Motor neuron (in vitro differentiated cells): ENCODE data around the gene PPP2R2C. TPM values are rescaled to one million over a fixed set of nuclear protein-coding genes. Genes with fewer than 3 reads are reported as not detected.
A peak's percentile ranks its signal among the peaks of the same experiment; 100 is the strongest.

ENCODE experiments used
- ATAC-seq, 8 experiments: fragments of 200-7000 bp; cut with Tn5 transposase; replicated peaks in 6 of 8; 2 replicates each; pipeline ENCODE4 v1.8.0; 2021; ENCODE audit warnings: mild to moderate bottlenecking in 8 of 8, moderate library complexity in 8 of 8
- H3K27ac ChIP-seq, 2 donors: fragments of 250-450 bp; sonication (Bioruptor Pico); 2 replicates each; pipeline ENCODE4 v1.9.0; 2021; ENCODE audit warnings: antibody characterized with exemption in 2 of 2, mild to moderate bottlenecking in 2 of 2, moderate library complexity in 1 of 2
- H3K4me1 ChIP-seq, 2 donors: fragments of 250-450 bp; sonication (Bioruptor Pico); replicated peaks in 1 of 2; 2 replicates each; pipeline ENCODE4 v1.6.1; 2021; ENCODE audit warnings: antibody characterized with exemption in 2 of 2, mild to moderate bottlenecking in 2 of 2, moderate library complexity in 1 of 2
- H3K4me3 ChIP-seq, 5 donors: fragments of 250-450 bp; sonication (Bioruptor Pico); 2 replicates each; pipeline ENCODE4 v1.9.0; 2021; ENCODE audit warnings: antibody characterized with exemption in 5 of 5, mild to moderate bottlenecking in 5 of 5, moderate library complexity in 4 of 5
- WGBS, 10 experiments: fragments of 450-650 bp; shearing (Covaris generic); methylation state at CpG; one replicate each; pipeline ENCODE4 v1.0.0; 2022; 5-methylcytosine and 5-hydroxymethylcytosine counted together
- in situ Hi-C, 9 experiments: fragments of 400-800 bp; cut with MboI; loops; one replicate each; pipeline ENCODE4 v1.15.0; 2021; ENCODE audit warnings: low sequenced_read_pairs in 9 of 9, low pct_unique_long_range_greater_than_20kb in 2 of 9; ENCODE audit not compliant: unreplicated experiment in 9 of 9
- total RNA-seq, 8 experiments: library from RNA; unstranded; fragments of 300-600 nt; gene quantifications; 2 replicates each; pipeline versions ENCODE4 v1.2.3 to v1.2.4, GENCODE V29; 2022

PPP2R2C gene
- total RNA-seq, 8 experiments from 2014 or later = 0.24 to 32.4 (median 4.9) TPM

- Histone ChIP-seq H3K4me3 (no peak overlapping the region), H3K27ac (no peak overlapping the region), H3K4me1 (peaks cover 19 to 24% of the 10 kb centered on the region in 2 donors)
- ATAC-seq = peak; percentile 31 to 92 (median 70)
- 21 to 59% (median 37%) methylated on average over 3 to 5 of the region's 24 CpGs; no CpG with 5 or more reads in 7 of the 10 experiments for WGBS, 10 experiments
- in situ Hi-C loops = no loop called here
Observed at GRCh38 chr4:6379767-6380745, 92.4 kb downstream of the PPP2R2C start.

DNA sequence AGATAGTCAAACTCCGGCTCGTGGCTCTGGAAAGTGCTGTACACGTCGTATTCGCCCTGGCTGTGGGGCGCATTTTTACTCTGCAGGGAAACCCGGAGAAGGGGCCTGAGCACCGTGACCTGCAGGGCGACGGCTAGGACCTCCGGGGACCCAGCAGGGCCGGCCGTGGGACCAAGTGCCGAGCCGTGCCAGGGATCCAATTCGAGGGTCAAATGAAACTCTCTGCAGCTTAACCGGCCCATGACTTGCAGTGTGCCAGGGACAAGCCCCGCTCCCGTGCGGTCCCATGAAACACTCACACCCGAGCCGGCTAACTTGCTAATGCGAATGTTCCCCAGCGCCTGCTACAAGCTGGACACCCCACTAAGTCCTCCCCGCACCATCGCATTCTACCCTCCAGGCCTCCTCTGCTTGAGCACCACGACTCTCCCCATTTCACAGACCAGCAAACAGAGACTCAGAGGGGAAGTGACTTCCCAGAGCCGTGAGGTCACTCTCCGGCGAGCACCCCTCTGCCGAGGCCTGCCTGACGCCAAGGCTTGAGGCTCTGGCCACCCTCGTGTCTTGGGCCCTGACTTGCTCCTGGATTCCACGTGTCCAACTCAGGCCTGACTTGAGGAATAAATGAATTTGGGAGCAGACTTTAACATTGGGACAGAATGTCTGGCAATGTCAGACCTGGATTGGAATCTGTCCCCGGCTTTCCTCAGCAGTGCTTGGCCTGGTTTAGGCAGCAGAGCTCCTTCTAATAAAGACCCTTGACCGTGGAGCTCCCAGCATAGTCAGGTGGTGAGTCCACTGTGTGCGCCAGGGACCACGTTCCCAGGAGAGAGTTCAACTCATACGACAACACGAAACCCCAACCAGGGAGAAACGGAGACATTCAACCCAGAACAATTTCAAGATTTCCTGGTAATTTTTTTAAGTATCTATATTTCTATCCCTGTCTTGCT is 93.6 kb downstream of the PPP2R2C start:
- WGBS, 10 experiments = 64 to 100% (median 83%) methylated on average over 3 to 17 of the region's 41 CpGs; no CpG with 5 or more reads in 1 of the 10 experiments
- Histone ChIP-seq H3K4me3 (no peak overlapping the region), H3K27ac (no peak overlapping the region), H3K4me1 (peaks cover 7 to 24% of the 10 kb centered on the region in 2 donors)
- in situ Hi-C loops = no loop called here
- ATAC-seq = no peak

- WGBS, 10 experiments = 54 to 91% (median 78%) methylated on average over 3 to 13 of the region's 25 CpGs; no CpG with 5 or more reads in 6 of the 10 experiments
- no peak overlapping the region for H3K4me3 ChIP-seq
- no peak for ATAC-seq
- peaks cover 6 to 23% of the 10 kb centered on the region in 2 donors for H3K4me1 ChIP-seq
- in situ Hi-C loops = no loop called here
- no peak overlapping the region for H3K27ac ChIP-seq
Observed at GRCh38 chr4:6377626-6378492, 94.6 kb downstream of the PPP2R2C start.

DNA sequence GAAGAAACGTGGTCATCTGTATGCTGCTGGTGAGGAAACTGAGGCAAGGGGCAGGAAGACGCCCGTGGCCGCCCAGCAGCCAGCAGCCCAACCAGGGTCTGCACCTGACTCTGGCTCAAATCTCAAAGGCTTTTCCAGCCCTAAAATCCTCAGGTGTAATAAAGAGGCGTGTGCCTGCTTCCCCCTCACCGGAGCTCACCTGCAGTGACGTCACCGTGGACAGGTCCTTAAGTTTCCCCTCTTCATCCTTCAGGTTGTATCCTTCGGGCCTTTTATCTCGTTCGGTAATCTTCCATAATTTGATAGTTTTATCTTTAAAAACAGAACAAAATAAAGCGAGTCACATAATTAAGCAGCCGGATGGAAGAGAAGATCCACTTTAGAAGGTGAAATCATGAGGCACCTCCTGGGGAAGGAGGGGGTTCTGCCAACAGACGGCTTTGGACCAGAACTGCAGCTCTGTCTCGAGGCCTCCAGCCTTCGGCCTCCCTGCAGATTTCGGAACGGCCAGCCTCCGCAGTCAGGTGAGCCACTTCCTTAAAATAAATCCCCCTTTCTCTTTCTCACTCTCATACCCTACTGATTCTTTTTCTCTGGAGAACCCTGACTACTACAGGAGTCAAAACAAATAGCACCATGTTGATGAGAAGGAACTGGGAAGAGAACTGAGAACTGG is 96.7 kb downstream of the PPP2R2C start:
- no peak for ATAC-seq
- Histone ChIP-seq H3K4me1 (peaks cover 0 to 13% of the 10 kb centered on the region in 2 donors), H3K27ac (no peak overlapping the region), H3K4me3 (no peak overlapping the region)
- 38 to 93% (median 65%) methylated on average over 2 to 15 of the region's 19 CpGs; no CpG with 5 or more reads in 1 of the 10 experiments for WGBS, 10 experiments
- in situ Hi-C loops = no loop called here

DNA sequence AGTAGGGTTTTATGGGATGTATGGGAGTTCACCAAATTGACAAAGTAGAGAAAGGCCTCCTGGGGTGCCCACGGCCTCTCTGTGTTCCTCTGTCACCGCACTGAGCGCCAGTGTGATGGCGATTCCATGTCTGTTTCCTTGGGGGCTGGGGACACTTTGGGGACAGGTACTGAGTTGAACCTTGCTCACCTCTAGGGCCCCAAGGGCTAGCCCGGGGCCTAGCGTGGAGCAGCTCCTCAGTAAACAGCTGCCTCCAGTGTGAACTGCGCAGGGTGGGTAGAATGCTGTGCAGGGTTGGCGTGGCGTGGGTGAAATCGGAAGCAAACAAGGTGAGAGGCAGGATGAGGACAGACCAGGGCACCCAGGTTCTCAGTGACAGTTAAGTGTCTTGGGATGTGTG is 97.8 kb downstream of the PPP2R2C start:
- Histone ChIP-seq H3K27ac (no peak overlapping the region), H3K4me1 (peaks cover 0 to 1% of the 10 kb centered on the region in 2 donors), H3K4me3 (no peak overlapping the region)
- 20 to 100% (median 91%) methylated on average over 1 to 5 of the region's 10 CpGs; no CpG with 5 or more reads in 4 of the 10 experiments for WGBS, 10 experiments
- in situ Hi-C loops = no loop called here
- no peak for ATAC-seq

DNA sequence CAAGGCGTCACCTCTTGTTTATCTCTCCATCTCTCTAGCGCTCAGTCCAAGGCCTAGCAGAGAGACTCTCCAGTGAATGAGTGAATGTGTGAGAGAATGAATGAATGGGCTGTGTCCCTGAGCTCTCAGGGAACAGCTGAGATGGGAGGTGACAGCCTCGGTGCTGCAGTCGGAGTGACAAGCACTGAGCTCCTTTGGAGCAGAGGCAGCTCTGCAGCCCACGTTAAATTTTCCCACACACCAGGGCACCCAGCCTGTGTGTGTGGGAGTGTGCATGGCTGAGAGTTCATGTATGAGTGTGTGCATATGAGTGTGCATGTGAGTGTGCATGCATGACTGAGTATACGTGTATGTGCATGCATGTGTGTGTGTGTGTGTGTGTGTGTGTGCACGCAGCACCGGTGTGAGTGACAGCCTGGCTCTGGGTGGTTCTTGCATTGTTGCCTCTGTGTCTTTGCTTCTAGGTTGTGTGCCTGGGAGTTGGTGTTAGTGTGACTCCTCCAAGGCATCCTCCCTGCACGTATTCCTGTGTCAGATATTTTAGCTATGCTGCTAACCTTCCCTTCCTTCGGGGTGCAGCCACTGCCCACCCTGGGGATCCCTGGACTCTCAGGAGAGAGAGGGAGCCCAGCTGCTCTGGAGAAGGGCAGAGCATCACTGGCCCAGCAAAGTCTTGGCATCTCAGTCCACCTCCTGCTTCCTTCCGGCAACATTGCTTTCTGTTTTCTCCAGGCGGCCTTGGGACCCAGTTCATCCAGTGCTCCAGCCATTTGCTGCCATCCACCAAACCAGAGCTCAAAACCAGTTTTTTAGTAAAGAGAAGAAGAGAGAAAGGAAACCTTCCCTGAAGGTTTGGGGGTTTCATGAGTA is 98.6 kb downstream of the PPP2R2C start:
- Histone ChIP-seq H3K4me1 (peaks cover 3 to 4% of the 10 kb centered on the region in 2 donors), H3K4me3 (no peak overlapping the region), H3K27ac (no peak overlapping the region)
- no peak for ATAC-seq
- 24 to 100% (median 58%) methylated on average over 1 to 5 of the region's 12 CpGs; no CpG with 5 or more reads in 4 of the 10 experiments for WGBS, 10 experiments
- in situ Hi-C loops = no loop called here

- in situ Hi-C loops = no loop called here
- H3K4me1 ChIP-seq = peaks cover 11 to 13% of the 10 kb centered on the region in 2 donors
- WGBS, 10 experiments = 63 to 100% (median 83%) methylated on average over 1 to 11 of the region's 14 CpGs; no CpG with 5 or more reads in 4 of the 10 experiments
- peak; percentile 35 to 78 (median 64) for ATAC-seq
- H3K4me3 ChIP-seq = no peak overlapping the region
- no peak overlapping the region for H3K27ac ChIP-seq
Observed at GRCh38 chr4:6372649-6373525, 99.5 kb downstream of the PPP2R2C start.

- Histone ChIP-seq H3K27ac (no peak overlapping the region), H3K4me1 (peaks cover 22 to 24% of the 10 kb centered on the region in 2 donors), H3K4me3 (no peak overlapping the region)
- in situ Hi-C loops = no loop called here
- 88 to 100% (median 89%) methylated on average over 2 to 4 of the region's 13 CpGs; no CpG with 5 or more reads in 6 of the 10 experiments for WGBS, 10 experiments
- peak in 1 of 8 experiments; percentile 52 for ATAC-seq
Observed at GRCh38 chr4:6371812-6372211, 100.6 kb downstream of the PPP2R2C start.

GRCh38 chr4:6371271-6371670 is 101.1 kb downstream of the PPP2R2C start:
- H3K27ac ChIP-seq = no peak overlapping the region
- no peak overlapping the region for H3K4me3 ChIP-seq
- in situ Hi-C loops = no loop called here
- no peak for ATAC-seq
- 16 to 100% (median 20%) methylated on average over 1 to 4 of the region's 5 CpGs; no CpG with 5 or more reads in 7 of the 10 experiments for whole genome bisulfite sequencing, 10 experiments
- peaks cover 27 to 29% of the 10 kb centered on the region in 2 donors for H3K4me1 ChIP-seq

DNA sequence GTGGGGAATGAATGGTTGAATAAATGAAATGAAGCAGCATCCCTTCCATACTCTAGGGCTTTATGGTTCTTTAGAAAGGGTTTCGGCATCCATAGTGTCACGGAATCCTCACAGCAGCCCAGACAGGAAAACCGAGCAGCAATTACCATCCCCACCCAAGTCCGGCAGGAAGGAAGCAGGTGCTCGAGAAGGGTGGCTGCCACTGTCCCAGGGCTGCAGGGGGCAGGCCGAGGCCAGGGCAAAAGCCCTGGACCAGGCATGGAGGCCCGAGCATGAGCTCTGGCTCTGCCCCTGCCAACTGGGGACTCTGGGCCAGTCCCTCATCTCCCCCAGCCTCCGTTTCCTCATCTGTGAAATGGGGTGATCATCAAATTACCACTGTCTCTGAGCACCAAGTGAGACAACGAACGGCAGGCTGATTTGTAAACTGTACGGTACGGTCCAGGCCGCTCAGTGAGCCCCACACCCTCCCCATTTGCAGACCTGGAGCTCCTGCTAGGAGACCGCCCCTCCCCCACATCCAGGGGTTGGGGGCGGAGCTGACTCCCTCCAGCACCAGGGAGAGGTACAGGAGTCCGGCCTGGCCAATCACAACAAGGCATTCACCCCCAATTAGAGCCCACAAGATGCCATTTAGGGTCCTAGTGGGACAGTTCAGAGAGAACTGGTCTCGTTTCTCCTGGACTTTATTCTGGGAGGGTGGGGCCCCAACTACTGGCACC is 102.3 kb downstream of the PPP2R2C start:
- H3K4me1 ChIP-seq = peaks cover 38 to 41% of the 10 kb centered on the region in 2 donors
- 21 to 80% (median 79%) methylated on average over 1 to 9 of the region's 17 CpGs; no CpG with 5 or more reads in 3 of the 10 experiments for WGBS, 10 experiments
- no peak overlapping the region for H3K27ac ChIP-seq
- in situ Hi-C loops = no loop called here
- ATAC-seq = no peak
- no peak overlapping the region for H3K4me3 ChIP-seq
